Body of pancreas (tissue), 4 donors: Measurements from ENCODE around the gene PTP4A2. TPM values are rescaled to one million over a fixed set of nuclear protein-coding genes. Genes with fewer than 3 reads are reported as not detected.

Experiments
- ATAC-seq: fragments of 150-250 bp; one replicate; pipeline ENCODE4 v1.9.1; 2016
- DNase-seq, 4 donors: peaks; one replicate each; pipeline ENCODE4 v3.0.0-alpha.2; 2019
- H3K27ac ChIP-seq, 4 donors: fragments of 200-600 bp; sonication (generic); 1 replicate in 3 of 4; 2 replicates in 1 of 4; pipeline versions ENCODE4 v1.5.1 to v1.6.1; 2016 to 2019; ENCODE audit warnings: mild to moderate bottlenecking in 1 of 4, mixed read lengths in 1 of 4, moderate library complexity in 1 of 4
- H3K27me3 ChIP-seq, 2 donors: fragments of 200-600 bp; sonication (generic); one replicate each; pipeline ENCODE4 v1.6.0; 2016; ENCODE audit warnings: mild to moderate bottlenecking in 1 of 2
- H3K36me3 ChIP-seq, 2 donors: fragments of 200-600 bp; sonication (generic); replicated peaks in 1 of 2; 2 replicates each; pipeline ENCODE4 v1.5.1; 2016; ENCODE audit warnings: low read depth in 2 of 2; ENCODE audit not compliant: insufficient read depth in 1 of 2
- H3K4me1 ChIP-seq: fragments of 200-600 bp; sonication (generic); one replicate; pipeline ENCODE4 v1.6.0; 2016
- H3K4me3 ChIP-seq, 2 donors: fragments of 200-600 bp; sonication (generic); 1 replicate in 1 of 2; 2 replicates in 1 of 2; pipeline ENCODE4 v1.5.1; 2016 to 2019
- H3K9me3 ChIP-seq, 3 donors: fragments of 200-600 bp; sonication (generic); 1 replicate in 2 of 3; 2 replicates in 1 of 3; pipeline ENCODE4 v1.5.1; 2016
- POLR2A ChIP-seq, 3 donors: fragments of 450-650 bp; IDR thresholded peaks; one replicate each; pipeline ENCODE4 v1.6.1; 2016; ENCODE audit warnings: antibody characterized with exemption in 3 of 3, mild to moderate bottlenecking in 2 of 3
- WGBS, 2 donors: methylation state at CpG; one replicate each; pipeline ENCODE4 v1.1.5; 2017; 5-methylcytosine and 5-hydroxymethylcytosine counted together
- intact Hi-C: fragments of 100-400 bp; cut with DNase I; formaldehyde crosslinking; loops from one replicate; pipeline ENCODE4 v1.15.1; 2023
- total RNA-seq, 2 donors: library from RNA; depleted of rRNA; stranded (reverse); fragments of >200 nt; gene quantifications; one replicate each; pipeline ENCODE4 v1.1.0, GENCODE V29; 2016
- TF ChIP-seq, protein P1 (sequence below), 7 experiments: fragments of 450-650 bp in 4 of 7; fragments of 200-600 bp in 3 of 7; sonication (generic) in 3 of 7; IDR thresholded peaks; one replicate each; pipeline ENCODE4 v1.5.1; 2016 to 2019; ENCODE audit warnings: antibody characterized with exemption in 7 of 7

The PTP4A2 gene
- total RNA-seq, 2 donors from 2014 or later = 79.6 to 103 TPM

- Histone ChIP-seq H3K9me3 (no peaks in the 10 kb centered on the region), H3K27me3 (no peaks in the 10 kb centered on the region), H3K36me3 (no peaks in the 10 kb centered on the region), H3K4me1 (peaks cover 8% of the 10 kb centered on the region), H3K27ac (no peak overlapping the region), H3K4me3 (no peak overlapping the region)
- ATAC-seq = no peak
- WGBS, 2 donors = 89 to 92% methylated on average over 7 of the region's 7 CpGs
- DNase-seq = no peak
- TF ChIP-seq, protein P1, sequence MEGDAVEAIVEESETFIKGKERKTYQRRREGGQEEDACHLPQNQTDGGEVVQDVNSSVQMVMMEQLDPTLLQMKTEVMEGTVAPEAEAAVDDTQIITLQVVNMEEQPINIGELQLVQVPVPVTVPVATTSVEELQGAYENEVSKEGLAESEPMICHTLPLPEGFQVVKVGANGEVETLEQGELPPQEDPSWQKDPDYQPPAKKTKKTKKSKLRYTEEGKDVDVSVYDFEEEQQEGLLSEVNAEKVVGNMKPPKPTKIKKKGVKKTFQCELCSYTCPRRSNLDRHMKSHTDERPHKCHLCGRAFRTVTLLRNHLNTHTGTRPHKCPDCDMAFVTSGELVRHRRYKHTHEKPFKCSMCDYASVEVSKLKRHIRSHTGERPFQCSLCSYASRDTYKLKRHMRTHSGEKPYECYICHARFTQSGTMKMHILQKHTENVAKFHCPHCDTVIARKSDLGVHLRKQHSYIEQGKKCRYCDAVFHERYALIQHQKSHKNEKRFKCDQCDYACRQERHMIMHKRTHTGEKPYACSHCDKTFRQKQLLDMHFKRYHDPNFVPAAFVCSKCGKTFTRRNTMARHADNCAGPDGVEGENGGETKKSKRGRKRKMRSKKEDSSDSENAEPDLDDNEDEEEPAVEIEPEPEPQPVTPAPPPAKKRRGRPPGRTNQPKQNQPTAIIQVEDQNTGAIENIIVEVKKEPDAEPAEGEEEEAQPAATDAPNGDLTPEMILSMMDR (IDR thresholded peaks at IDR 0.05) = no peak
- TF ChIP-seq POLR2A (IDR thresholded peaks at IDR 0.05) = no peak
- intact Hi-C loops = no loop called here
Measured at GRCh38 chr1:31888291-31888690, 49.9 kb downstream of the PTP4A2 start.

DNA sequence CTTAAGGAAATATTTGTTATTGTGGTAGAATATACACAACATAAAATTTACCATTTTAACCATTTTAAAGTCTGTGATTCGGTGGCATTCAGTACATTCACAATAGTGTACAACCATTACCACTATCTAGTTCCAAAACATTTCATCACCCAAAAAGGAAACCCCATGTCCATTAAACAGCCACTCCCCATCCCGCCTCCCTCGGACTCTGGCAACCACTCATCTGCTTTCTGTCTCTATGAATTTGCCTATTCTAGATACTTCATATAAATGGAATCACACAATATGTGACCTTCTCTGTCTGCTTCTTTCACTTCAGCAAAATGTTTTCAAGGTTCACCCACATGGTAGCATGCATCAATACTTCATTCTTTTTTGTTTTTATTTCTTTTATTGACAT, 51.3 kb downstream of the PTP4A2 start:
- TF ChIP-seq, protein P1 (IDR thresholded peaks at IDR 0.05) = no peak
- TF ChIP-seq POLR2A (IDR thresholded peaks at IDR 0.05) = no peak
- intact Hi-C loops = no loop called here
- H3K9me3 ChIP-seq = no peaks in the 10 kb centered on the region
- no peak overlapping the region for H3K4me3 ChIP-seq
- DNase-seq (no peak), ATAC-seq (no peak)
- peaks cover 8% of the 10 kb centered on the region for H3K4me1 ChIP-seq
- H3K36me3 ChIP-seq = no peaks in the 10 kb centered on the region
- no peaks in the 10 kb centered on the region for H3K27me3 ChIP-seq
- H3K27ac ChIP-seq = no peak overlapping the region
- WGBS, 2 donors = 82 to 85% methylated on average over 3 of the region's 3 CpGs

DNA sequence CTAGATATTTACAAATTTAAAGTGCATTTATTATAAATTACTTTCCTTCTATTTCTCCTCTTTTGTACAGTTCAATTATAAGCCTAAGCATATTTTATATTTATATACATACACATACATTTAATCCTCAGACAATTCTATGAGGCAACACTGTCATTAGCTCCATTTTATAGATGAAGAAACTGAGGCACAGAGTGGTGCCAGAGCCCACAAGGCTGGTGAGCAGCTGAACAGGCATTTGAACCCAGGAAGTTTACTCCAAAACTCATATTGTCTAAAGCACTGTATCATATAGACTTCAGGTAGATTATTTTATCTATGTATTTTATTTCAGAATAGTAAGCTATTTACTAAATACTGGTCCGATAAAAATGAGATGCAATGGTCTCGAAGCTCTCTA, 52.3 kb downstream of the PTP4A2 start:
- no peak for TF ChIP-seq POLR2A (IDR thresholded peaks at IDR 0.05)
- TF ChIP-seq, protein P1 (IDR thresholded peaks at IDR 0.05) = no peak
- intact Hi-C loops = no loop called here
- WGBS, 2 donors = 83 to 92% methylated on average over 2 of the region's 2 CpGs

GRCh38 chr1:31883357-31883942, 54.7 kb downstream of the PTP4A2 start:
- TF ChIP-seq POLR2A (IDR thresholded peaks at IDR 0.05) = no peak
- TF ChIP-seq, protein P1 (IDR thresholded peaks at IDR 0.05) = no peak
- H3K4me3 ChIP-seq = no peak overlapping the region
- no peaks in the 10 kb centered on the region for H3K27me3 ChIP-seq
- ATAC-seq = no peak
- DNase-seq = no peak
- peaks cover 20% of the 10 kb centered on the region for H3K4me1 ChIP-seq
- H3K27ac ChIP-seq = no peak overlapping the region
- intact Hi-C loops = no loop called here
- WGBS, 2 donors = 91 to 100% methylated on average over 1 to 3 of the region's 3 CpGs
- no peaks in the 10 kb centered on the region for H3K9me3 ChIP-seq
- H3K36me3 ChIP-seq = no peaks in the 10 kb centered on the region

More for the DNA sequence above, 52.3 kb downstream of the PTP4A2 start:
- H3K36me3 ChIP-seq = no peaks in the 10 kb centered on the region
- H3K9me3 ChIP-seq = no peaks in the 10 kb centered on the region
- H3K4me3 ChIP-seq = no peak overlapping the region
- ATAC-seq (no peak), DNase-seq (no peak)
- H3K4me1 ChIP-seq = peaks cover 18% of the 10 kb centered on the region
- H3K27ac ChIP-seq = no peak overlapping the region
- H3K27me3 ChIP-seq = no peaks in the 10 kb centered on the region

DNA sequence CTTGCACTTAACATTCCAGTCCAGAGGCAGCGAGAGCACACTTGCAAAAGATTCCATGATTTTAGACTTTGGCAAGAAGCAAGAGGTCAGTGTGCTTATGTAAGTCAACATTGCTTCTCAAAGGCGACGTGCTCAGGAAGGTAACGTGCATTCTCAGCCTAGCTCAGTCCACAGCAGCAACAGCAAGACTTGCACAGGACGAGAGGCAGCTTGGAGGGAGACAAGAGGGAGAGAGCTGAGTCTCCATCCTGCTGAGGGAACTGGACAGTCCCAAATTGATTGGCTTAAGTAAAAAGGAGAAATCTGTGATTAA, 56.5 kb downstream of the PTP4A2 start:
- 17 to 28% methylated on average over 5 of the region's 5 CpGs for WGBS, 2 donors
- TF ChIP-seq POLR2A (IDR thresholded peaks at IDR 0.05) = no peak
- TF ChIP-seq, protein P1 (IDR thresholded peaks at IDR 0.05) = no peak
- intact Hi-C loops = no loop called here
- Histone ChIP-seq H3K9me3 (no peaks in the 10 kb centered on the region), H3K27me3 (no peaks in the 10 kb centered on the region), H3K36me3 (no peaks in the 10 kb centered on the region), H3K4me3 (no peak overlapping the region), H3K27ac (peak overlapping the region in 1 of 4 donors; percentile 18), H3K4me1 (peaks cover 20% of the 10 kb centered on the region)
- DNase-seq = peak in 2 of 4 donors; percentile 14 to 26
- ATAC-seq = peak; percentile 58
